ENCODE results near the gene CCDC85B. TPM values are rescaled to one million over a fixed set of nuclear protein-coding genes. Genes with fewer than 3 reads are reported as not detected.

The CCDC85B gene
- total and polyA plus RNA-seq, 3 donors from 2014 or later = 17.1 to 102 (median 77.1) TPM

GRCh38 chr11:65900899-65901180 is 10.4 kb downstream of the CCDC85B start:
- Histone ChIP-seq H3K27ac (no peak overlapping the region), H3K9me3 (no peaks in the 10 kb centered on the region), H3K27me3 (no peaks in the 10 kb centered on the region), H3K36me3 (ENCODE audit: low read depth, missing control alignments) (no peaks in the 10 kb centered on the region), H3K4me1 (peaks cover 8% of the 10 kb centered on the region), H3K4me3 (peak overlapping the region; percentile 43 to 52)
- DNase-seq = no peak
- 64 to 70% methylated on average over 11 of the region's 11 CpGs for WGBS, 2 donors
- intact Hi-C loops (cut with DNase I; ENCODE audit: low total_unique reads) = no loop called here
- TF ChIP-seq CTCF (IDR thresholded peaks at IDR 0.05) = no peak
- no peak for TF ChIP-seq POLR2A (IDR thresholded peaks at IDR 0.05)

- WGBS, 2 donors = 51 to 57% methylated on average over 3 to 4 of the region's 5 CpGs
- no peaks in the 10 kb centered on the region for H3K36me3 ChIP-seq (ENCODE audit: low read depth, missing control alignments)
- H3K4me3 ChIP-seq = no peak overlapping the region
- H3K27ac ChIP-seq = no peak overlapping the region
- no peak for TF ChIP-seq CTCF (IDR thresholded peaks at IDR 0.05)
- TF ChIP-seq POLR2A (IDR thresholded peaks at IDR 0.05) = no peak
- no peak for DNase-seq
- H3K27me3 ChIP-seq = no peaks in the 10 kb centered on the region
- H3K4me1 ChIP-seq = peaks cover 8% of the 10 kb centered on the region
- intact Hi-C loops (cut with DNase I; ENCODE audit: low total_unique reads) = no loop called here
- H3K9me3 ChIP-seq = no peaks in the 10 kb centered on the region
Observed at GRCh38 chr11:65903068-65903481, 12.6 kb downstream of the CCDC85B start.

- H3K4me1 ChIP-seq = peaks cover 8% of the 10 kb centered on the region
- 85 to 88% methylated on average over 8 of the region's 8 CpGs for WGBS, 2 donors
- no peak for TF ChIP-seq POLR2A (IDR thresholded peaks at IDR 0.05)
- TF ChIP-seq CTCF (IDR thresholded peaks at IDR 0.05) = no peak
- no peaks in the 10 kb centered on the region for H3K27me3 ChIP-seq
- no peak for DNase-seq
- no peak overlapping the region for H3K27ac ChIP-seq
- no peaks in the 10 kb centered on the region for H3K9me3 ChIP-seq
- no peaks in the 10 kb centered on the region for H3K36me3 ChIP-seq (ENCODE audit: low read depth, missing control alignments)
- H3K4me3 ChIP-seq = no peak overlapping the region
- intact Hi-C loops (cut with DNase I; ENCODE audit: low total_unique reads) = no loop called here
Observed at GRCh38 chr11:65903715-65904114, 13.2 kb downstream of the CCDC85B start.

- no peaks in the 10 kb centered on the region for H3K27me3 ChIP-seq
- H3K9me3 ChIP-seq = no peaks in the 10 kb centered on the region
- H3K36me3 ChIP-seq (ENCODE audit: low read depth, missing control alignments) = no peaks in the 10 kb centered on the region
- peaks cover 4% of the 10 kb centered on the region for H3K4me1 ChIP-seq
- TF ChIP-seq POLR2A (IDR thresholded peaks at IDR 0.05) = no peak
- TF ChIP-seq CTCF (IDR thresholded peaks at IDR 0.05) = no peak
- no peak overlapping the region for H3K4me3 ChIP-seq
- intact Hi-C loops (cut with DNase I; ENCODE audit: low total_unique reads) = no loop called here
- H3K27ac ChIP-seq = no peak overlapping the region
- WGBS, 2 donors = 91 to 92% methylated on average over 5 of the region's 5 CpGs
- DNase-seq = no peak
Observed at GRCh38 chr11:65906602-65907001, 16.1 kb downstream of the CCDC85B start.

- TF ChIP-seq POLR2A (IDR thresholded peaks at IDR 0.05) = no peak
- TF ChIP-seq CTCF (IDR thresholded peaks at IDR 0.05) = no peak
- 89 to 90% methylated on average over 6 of the region's 6 CpGs for WGBS, 2 donors
- no peak for DNase-seq
- Histone ChIP-seq H3K27ac (no peak overlapping the region), H3K9me3 (no peaks in the 10 kb centered on the region), H3K27me3 (no peaks in the 10 kb centered on the region), H3K36me3 (ENCODE audit: low read depth, missing control alignments) (no peaks in the 10 kb centered on the region), H3K4me1 (peaks cover 10% of the 10 kb centered on the region), H3K4me3 (no peak overlapping the region)
- intact Hi-C loops (cut with DNase I; ENCODE audit: low total_unique reads) = no loop called here
Observed at GRCh38 chr11:65907878-65908277, 17.4 kb downstream of the CCDC85B start.

All from testis (tissue), 3 donors.